GM19035 (cell line): ENCODE measurements around the gene PITRM1.
"Not testable (repeated sequence)": the region's sequence is repeated elsewhere in the genome, so short reads cannot be mapped to it uniquely, and the experiment has no call there.

Source experiments
- ATAC-seq: cut with Tn5 transposase; IDR thresholded peaks from one replicate; pipeline ENCODE4 v1.9.1; 2021; ENCODE audit not compliant: unreplicated experiment

The PITRM1 gene

GRCh38 chr10:3172446-3173170, at the start of gene PITRM1:
Gene PITRM1, minus strand, starts transcription at chr10:3172782. Its CDS starts 10 bp downstream, at chr10:3172772.
- ATAC-seq: peak; percentile 97

- no peak for ATAC-seq
These were observed 49.5 kb upstream of the PITRM1 start for GRCh38 chr10:3222068-3222467.

GRCh38 chr10:3221601-3222000, 49.0 kb upstream of the PITRM1 start:
- ATAC-seq: not testable (repeated sequence)

GRCh38 chr10:3220853-3221252, 48.3 kb upstream of the PITRM1 start:
- no peak for ATAC-seq

GRCh38 chr10:3219021-3219628, 46.5 kb upstream of the PITRM1 start:
- ATAC-seq: not testable (repeated sequence)

GRCh38 chr10:3217853-3218252, 45.3 kb upstream of the PITRM1 start:
- ATAC-seq: no peak

- no peak for ATAC-seq
These were observed 44.7 kb upstream of the PITRM1 start for GRCh38 chr10:3217301-3217700.

GRCh38 chr10:3215153-3215775, 42.7 kb upstream of the PITRM1 start:
- no peak for ATAC-seq

GRCh38 chr10:3213758-3214515, 41.4 kb upstream of the PITRM1 start:
- no peak for ATAC-seq

- ATAC-seq: no peak
These were observed 40.6 kb upstream of the PITRM1 start for GRCh38 chr10:3213208-3213607.

GRCh38 chr10:3210251-3210877, 37.8 kb upstream of the PITRM1 start:
- no peak for ATAC-seq

- peak; percentile 45 for ATAC-seq
These were observed 36.2 kb upstream of the PITRM1 start for GRCh38 chr10:3208481-3209406.

GRCh38 chr10:3207351-3207750, 34.8 kb upstream of the PITRM1 start:
- ATAC-seq: no peak

- ATAC-seq: no peak
These were observed 34.1 kb upstream of the PITRM1 start for GRCh38 chr10:3206511-3207157.

- ATAC-seq: no peak
These were observed 31.4 kb upstream of the PITRM1 start for GRCh38 chr10:3203972-3204371.

- no peak for ATAC-seq
These were observed 30.6 kb upstream of the PITRM1 start for GRCh38 chr10:3203016-3203811.

- ATAC-seq: no peak
These were observed 29.2 kb upstream of the PITRM1 start for GRCh38 chr10:3201796-3202195.

- no peak for ATAC-seq
These were observed 26.9 kb upstream of the PITRM1 start for GRCh38 chr10:3199488-3199887.

- no peak for ATAC-seq
These were observed 26.3 kb upstream of the PITRM1 start for GRCh38 chr10:3198900-3199299.
